C1 segment of cervical spinal cord (tissue), 14 donors: ENCODE data around the gene SPARCL1.
"Not testable (repeated sequence)": the region's sequence is repeated elsewhere in the genome, so short reads cannot be mapped to it uniquely, and the experiment has no call there.

ENCODE experiments used
- DNase-seq, 14 donors: peaks; one replicate each; lab custom pipeline; 2025; lab: John Stamatoyannopoulos, UW

The SPARCL1 gene

GRCh38 chr4:87451537-87451936 lies 77.6 kb downstream of the SPARCL1 start:
- no peak for DNase-seq

- DNase-seq, result not testable (repeated sequence)
These were observed 82.8 kb downstream of the SPARCL1 start for GRCh38 chr4:87446375-87446774.

DNA sequence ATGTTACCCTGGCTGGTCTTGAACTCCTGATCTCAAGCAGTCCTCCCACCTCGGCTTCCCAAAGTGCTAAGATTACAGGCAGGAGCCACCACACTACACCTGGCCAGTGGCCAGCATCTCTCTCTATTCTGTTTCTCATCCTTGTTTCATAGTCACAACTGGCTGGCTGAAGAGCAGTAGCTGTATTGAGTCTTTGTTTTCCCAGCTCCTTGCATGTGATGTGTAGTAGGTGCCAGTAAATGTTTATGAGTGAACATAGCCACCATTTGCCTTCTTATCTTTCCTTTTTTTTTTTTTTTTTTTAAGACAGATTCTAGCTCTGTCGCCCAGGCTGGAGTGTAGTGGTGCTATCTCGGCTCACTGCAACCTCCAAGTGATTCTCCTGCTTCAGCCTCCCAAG lies 83.2 kb downstream of the SPARCL1 start:
- DNase-seq, result no peak

- no peak for DNase-seq
These were observed 84.4 kb downstream of the SPARCL1 start for GRCh38 chr4:87444741-87445140.

GRCh38 chr4:87442889-87443288 lies 86.3 kb downstream of the SPARCL1 start:
- DNase-seq, result no peak

DNA sequence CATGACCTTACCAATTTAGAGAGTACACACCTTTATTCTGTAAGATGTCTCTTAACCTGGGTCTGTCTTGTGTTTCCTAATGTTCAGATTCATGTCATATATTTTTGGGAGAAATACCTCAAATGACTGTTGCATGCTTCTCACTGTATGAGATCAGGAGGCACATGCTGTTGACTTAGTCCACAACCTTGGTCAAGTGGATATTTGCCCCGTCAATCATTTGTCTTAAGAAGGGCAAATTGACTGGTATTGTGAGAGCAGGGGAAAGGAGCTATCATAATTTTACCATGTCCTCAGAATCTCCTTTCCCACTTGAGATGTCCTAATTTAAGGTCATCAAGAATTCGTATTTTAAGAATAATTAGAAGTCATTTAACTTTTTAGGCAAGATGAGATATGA lies 95.8 kb downstream of the SPARCL1 start:
- DNase-seq, result no peak

DNA sequence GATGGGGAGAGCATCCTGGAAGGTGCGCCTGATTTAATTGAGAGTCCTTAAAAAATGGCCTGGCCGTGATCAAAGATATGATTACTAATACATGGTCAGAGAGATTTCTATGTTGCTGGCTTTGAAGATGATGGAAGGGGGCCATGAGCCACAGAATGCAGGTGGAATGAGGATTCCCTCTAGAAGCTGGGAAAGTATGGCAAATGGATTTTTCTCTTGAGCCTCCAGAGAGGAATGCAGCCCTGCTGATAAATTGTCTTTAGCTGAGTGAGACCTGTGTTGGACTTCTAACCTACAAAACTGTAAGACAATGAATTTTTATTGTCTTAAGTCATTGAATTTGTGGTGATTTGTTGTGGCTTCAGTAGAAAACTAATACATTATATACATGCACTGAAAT lies 99.1 kb downstream of the SPARCL1 start:
- no peak for DNase-seq

GRCh38 chr4:87428979-87429378 lies 100.2 kb downstream of the SPARCL1 start:
- no peak for DNase-seq

DNA sequence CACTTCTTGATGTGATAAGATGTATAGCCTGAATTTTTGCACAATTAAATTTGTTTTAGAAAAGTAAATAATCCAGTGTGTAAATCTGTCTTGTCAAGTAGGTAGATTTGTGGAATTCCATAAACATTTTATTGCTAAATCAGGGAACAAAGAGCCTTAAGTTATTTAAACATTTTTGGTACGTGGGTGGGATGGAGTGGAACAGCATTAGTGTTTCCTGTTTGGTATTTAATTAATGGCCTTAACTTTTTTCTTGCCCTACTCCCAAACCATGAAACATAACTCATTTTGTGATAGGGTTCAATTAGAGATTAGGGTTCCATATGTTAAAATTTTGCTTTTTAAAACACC lies 101.7 kb downstream of the SPARCL1 start:
- DNase-seq, result no peak

- no peak for DNase-seq
These were observed 102.2 kb downstream of the SPARCL1 start for GRCh38 chr4:87426865-87427517.

DNA sequence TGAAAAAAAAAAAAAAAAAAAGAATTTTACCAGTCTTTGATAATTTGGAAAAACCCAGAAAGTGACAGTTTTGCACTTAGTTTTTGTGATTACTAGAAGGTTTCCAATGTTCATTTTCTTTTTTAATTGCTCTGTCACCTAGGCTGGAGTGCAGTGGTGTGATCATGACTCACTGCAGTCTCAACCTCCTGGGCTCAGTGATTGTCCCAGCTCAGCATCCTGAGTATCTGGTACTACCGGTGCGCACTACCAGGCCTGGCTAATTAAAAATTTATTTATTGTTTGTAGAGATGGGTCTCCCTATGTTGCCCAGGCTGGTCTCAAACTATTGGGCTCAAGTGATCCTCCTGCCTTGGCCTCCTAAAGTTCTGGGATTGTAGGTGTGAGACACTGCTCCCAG lies 103.5 kb downstream of the SPARCL1 start:
- no peak for DNase-seq

GRCh38 chr4:87424099-87424543 lies 105.1 kb downstream of the SPARCL1 start:
- DNase-seq, result not testable (repeated sequence)
